ENCODE measurements around the gene DCTN1. TPM values are rescaled to one million over a fixed set of nuclear protein-coding genes. Genes with fewer than 3 reads are reported as not detected.
A peak's percentile ranks its signal among the peaks of the same experiment; 100 is the strongest.

DCTN1 gene
- total RNA-seq, 1 donor from 2014 or later, result 93.1 TPM

- no peak for DNase-seq (ENCODE audit: low read depth)
- H3K4me3 ChIP-seq (ENCODE audit: low read depth, low read length), result no peak overlapping the region
- no peak for TF ChIP-seq CTCF (conservative IDR thresholded peaks at IDR 0.05; ENCODE audit: low read depth, low read length)
Measured at GRCh38 chr2:74384051-74384450, 3.9 kb upstream of the DCTN1 start.

GRCh38 chr2:74383254-74383653 is 3.1 kb upstream of the DCTN1 start:
- TF ChIP-seq CTCF (conservative IDR thresholded peaks at IDR 0.05; ENCODE audit: low read depth, low read length), result no peak
- no peak overlapping the region for H3K4me3 ChIP-seq (ENCODE audit: low read depth, low read length)
- DNase-seq (ENCODE audit: low read depth), result no peak

- TF ChIP-seq CTCF (conservative IDR thresholded peaks at IDR 0.05; ENCODE audit: low read depth, low read length), result no peak
- DNase-seq (ENCODE audit: low read depth), result no peak
- H3K4me3 ChIP-seq (ENCODE audit: low read depth, low read length), result no peak overlapping the region
Measured at GRCh38 chr2:74381751-74382150, 1.6 kb upstream of the DCTN1 start.

- no peak for DNase-seq (ENCODE audit: low read depth)
- no peak for TF ChIP-seq CTCF (conservative IDR thresholded peaks at IDR 0.05; ENCODE audit: low read depth, low read length)
- no peak overlapping the region for H3K4me3 ChIP-seq (ENCODE audit: low read depth, low read length)
Measured at GRCh38 chr2:74378007-74378406, 2.1 kb downstream of the DCTN1 start.

GRCh38 chr2:74375838-74376237 is 4.3 kb downstream of the DCTN1 start:
- DNase-seq (ENCODE audit: low read depth), result no peak
- TF ChIP-seq CTCF (conservative IDR thresholded peaks at IDR 0.05; ENCODE audit: low read depth, low read length), result no peak
- H3K4me3 ChIP-seq (ENCODE audit: low read depth, low read length), result no peak overlapping the region

- no peak for DNase-seq (ENCODE audit: low read depth)
- H3K4me3 ChIP-seq (ENCODE audit: low read depth, low read length), result peak overlapping the region; percentile 49
- TF ChIP-seq CTCF (conservative IDR thresholded peaks at IDR 0.05; ENCODE audit: low read depth, low read length), result no peak
Measured at GRCh38 chr2:74374509-74375205, 5.5 kb downstream of the DCTN1 start.

- no peak for TF ChIP-seq CTCF (conservative IDR thresholded peaks at IDR 0.05; ENCODE audit: low read depth, low read length)
- no peak for DNase-seq (ENCODE audit: low read depth)
- H3K4me3 ChIP-seq (ENCODE audit: low read depth, low read length), result peak overlapping the region; percentile 49
Measured at GRCh38 chr2:74373985-74374384, 6.1 kb downstream of the DCTN1 start.
